OCI-LY1 (cell line): ENCODE results near the gene SLC7A8.

ENCODE experiments used
- EZH2 ChIP-seq: fragments of 200-600 bp; sonication (generic), shearing (Covaris generic); IDR thresholded peaks from 2 replicates; pipeline ENCODE4 v1.8.0; 2017; ENCODE audit warnings: borderline replicate concordance, mixed run types, mild to moderate bottlenecking, antibody characterized with exemption, low read length, moderate library complexity, mixed read lengths
- TF ChIP-seq, protein P1 (sequence below): fragments of 200-600 bp; sonication (generic), shearing (Covaris generic); IDR thresholded peaks from 2 replicates; pipeline ENCODE4 v1.5.1; 2017; ENCODE audit warnings: mild to moderate bottlenecking, antibody characterized with exemption, low read length, moderate library complexity, mixed read lengths

DNA sequence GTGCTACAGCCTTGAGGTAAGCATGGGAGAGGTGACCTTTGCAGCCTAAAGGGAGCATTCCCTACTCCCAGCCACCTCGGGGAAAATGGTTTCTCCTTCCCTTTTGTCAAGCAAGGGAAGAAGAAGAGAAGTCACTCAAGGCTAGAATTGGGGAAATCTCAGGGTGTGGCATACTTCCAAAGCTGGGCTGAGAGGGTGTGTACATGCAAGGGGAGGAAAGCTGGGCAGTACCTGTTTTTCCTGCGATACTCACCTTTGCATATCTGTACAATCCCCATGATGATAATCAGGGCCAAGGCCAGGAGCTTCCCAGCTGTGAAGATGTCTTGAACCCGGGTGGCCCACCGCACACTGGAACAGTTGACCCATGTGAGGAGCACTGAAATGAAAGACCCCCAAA is 40.6 kb downstream of the SLC7A8 start:
- TF ChIP-seq, protein P1, sequence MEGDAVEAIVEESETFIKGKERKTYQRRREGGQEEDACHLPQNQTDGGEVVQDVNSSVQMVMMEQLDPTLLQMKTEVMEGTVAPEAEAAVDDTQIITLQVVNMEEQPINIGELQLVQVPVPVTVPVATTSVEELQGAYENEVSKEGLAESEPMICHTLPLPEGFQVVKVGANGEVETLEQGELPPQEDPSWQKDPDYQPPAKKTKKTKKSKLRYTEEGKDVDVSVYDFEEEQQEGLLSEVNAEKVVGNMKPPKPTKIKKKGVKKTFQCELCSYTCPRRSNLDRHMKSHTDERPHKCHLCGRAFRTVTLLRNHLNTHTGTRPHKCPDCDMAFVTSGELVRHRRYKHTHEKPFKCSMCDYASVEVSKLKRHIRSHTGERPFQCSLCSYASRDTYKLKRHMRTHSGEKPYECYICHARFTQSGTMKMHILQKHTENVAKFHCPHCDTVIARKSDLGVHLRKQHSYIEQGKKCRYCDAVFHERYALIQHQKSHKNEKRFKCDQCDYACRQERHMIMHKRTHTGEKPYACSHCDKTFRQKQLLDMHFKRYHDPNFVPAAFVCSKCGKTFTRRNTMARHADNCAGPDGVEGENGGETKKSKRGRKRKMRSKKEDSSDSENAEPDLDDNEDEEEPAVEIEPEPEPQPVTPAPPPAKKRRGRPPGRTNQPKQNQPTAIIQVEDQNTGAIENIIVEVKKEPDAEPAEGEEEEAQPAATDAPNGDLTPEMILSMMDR: no peak
- no peak for TF ChIP-seq EZH2
